Measurements from ENCODE around the gene CD79B. TPM values are rescaled to one million over a fixed set of nuclear protein-coding genes. Genes with fewer than 3 reads are reported as not detected.
A peak's percentile ranks its signal among the peaks of the same experiment; 100 is the strongest.
"Not testable (repeated sequence)": the region's sequence is repeated elsewhere in the genome, so short reads cannot be mapped to it uniquely, and the experiment has no call there.

Gene CD79B
- polyA plus RNA-seq, 1 of the 3 experiments (the other 2 are of a cell fraction): 0.10 TPM

DNA sequence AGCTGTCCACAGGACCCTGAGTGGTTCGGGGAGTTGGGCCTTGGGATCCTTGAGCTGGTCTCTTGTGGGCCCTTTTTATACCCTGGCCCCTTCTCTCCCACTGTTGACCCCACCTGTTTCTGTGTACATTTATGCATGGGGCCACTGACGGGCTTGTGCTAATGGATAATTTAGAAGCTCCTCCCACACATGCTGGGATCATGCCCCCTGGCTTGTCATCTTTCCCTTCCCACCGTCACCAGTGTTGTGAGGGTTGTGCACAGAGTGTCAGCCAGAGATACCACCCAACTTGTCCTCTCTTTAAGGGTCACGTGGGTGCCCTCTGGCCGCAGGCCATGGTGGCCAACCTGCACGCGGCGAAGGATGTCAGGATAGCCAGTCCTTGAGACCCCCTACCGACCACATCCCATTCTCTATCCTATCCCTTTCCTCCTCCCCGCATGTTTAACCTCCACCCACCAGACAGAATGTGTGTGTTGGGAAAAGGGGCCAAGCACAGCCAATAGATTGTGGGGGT, 13.3 kb downstream of the CD79B start, which contains the start of gene GH1:
Gene GH1 (minus strand): TSS at position 51 of the 517 bp plus-strand sequence. CDS start 63 bp downstream, outside the sequence.
- H2AFZ ChIP-seq (ENCODE audit: low read depth); POLR2A ChIA-PET: not testable (repeated sequence)
- peak; percentile 18 for DNase-seq

GRCh38 chr17:63918305-63918704, 13.8 kb downstream of the CD79B start:
- H2AFZ ChIP-seq (ENCODE audit: low read depth): no peak overlapping the region

More for the DNA sequence above, 13.3 kb downstream of the CD79B start, which contains the start of gene GH1:
- 53% methylated on average over 10 of the region's 10 CpGs for WGBS (ENCODE audit: low lambda C conversion rate)
- H3K79me2 ChIP-seq (ENCODE audit: insufficient read depth); H3K4me2 ChIP-seq; H3K4me1 ChIP-seq (ENCODE audit: control insufficient read depth in 1 of 2, insufficient read depth in 2 of 2, low read depth in 1 of 2, low read length in 1 of 2); H3K27ac ChIP-seq (ENCODE audit: low read depth in 2 of 2, low read length in 1 of 2); H3K9ac ChIP-seq; H3F3A ChIP-seq (replicated peaks; ENCODE audit: insufficient read depth); H3K36me3 ChIP-seq (replicated peaks in 1 of 2; ENCODE audit: control insufficient read depth in 1 of 2, insufficient read depth in 2 of 2, low read length in 1 of 2); H3K9me2 ChIP-seq; H3K9me3 ChIP-seq; H4K20me1 ChIP-seq (ENCODE audit: insufficient read depth); H3K4me3 ChIP-seq (ENCODE audit: low read depth in 2 of 2, low read length in 1 of 2): not testable (repeated sequence)
- H3K27me3 ChIP-seq (ENCODE audit: insufficient read depth): peaks cover 34% of the 10 kb centered on the region
- CTCF ChIA-PET: interaction anchor here (0.6 to 6.7 kb wide), 65 partner anchors 8 to 501 kb away, joined by 3 to 214 read pairs (median 6); partner anchors contain the start of genes CD79B, CSHL1, ERN1 and ICAM2

More at GRCh38 chr17:63918305-63918704, 13.8 kb downstream of the CD79B start:
- WGBS (ENCODE audit: low lambda C conversion rate): 71% methylated on average over 10 of the region's 10 CpGs
- H3K27ac ChIP-seq (ENCODE audit: low read depth in 2 of 2, low read length in 1 of 2): no peak overlapping the region
- DNase-seq: no peak
- TF ChIP-seq USF1 (IDR thresholded peaks at IDR 0.05; ENCODE audit: borderline replicate concordance, low read depth) (no peak), RAD21 (IDR thresholded peaks at IDR 0.05; ENCODE audit: low read length) (no peak), FOXM1 (IDR thresholded peaks at IDR 0.05; ENCODE audit: low read depth) (no peak), YY1 (IDR thresholded peaks at IDR 0.05; ENCODE audit: low read depth) (no peak), FOSL2 (IDR thresholded peaks at IDR 0.05; ENCODE audit: borderline replicate concordance, low read depth) (no peak), MAX (IDR thresholded peaks at IDR 0.05; ENCODE audit: low read depth) (no peak), CTCF (IDR thresholded peaks at IDR 0.05) (no peak), USF2 (IDR thresholded peaks at IDR 0.05; ENCODE audit: borderline replicate concordance, low read depth, low read length) (no peak), REST (IDR thresholded peaks at IDR 0.05; ENCODE audit: low read depth, low read length) (no peak), MEF2A (IDR thresholded peaks at IDR 0.05; ENCODE audit: borderline replicate concordance, low read depth) (no peak), NRF1 (IDR thresholded peaks at IDR 0.05; ENCODE audit: low read depth, low read length) (no peak), PBX3 (IDR thresholded peaks at IDR 0.05) (no peak), SMC3 (IDR thresholded peaks at IDR 0.05; ENCODE audit: low read depth, low read length) (no peak), RFX5 (IDR thresholded peaks at IDR 0.05; ENCODE audit: low read length) (no peak), TCF12 (IDR thresholded peaks at IDR 0.05) (no peak)
- CTCF ChIA-PET: interaction anchor here (1.0 to 6.7 kb wide), 36 partner anchors 11 to 501 kb away, joined by 3 to 214 read pairs (median 11); partner anchors contain the start of genes CD79B, ERN1, ICAM2 and PRR29
- no peaks in the 10 kb centered on the region for H3K9me3 ChIP-seq
- H3K4me1 ChIP-seq (ENCODE audit: control insufficient read depth in 1 of 2, insufficient read depth in 2 of 2, low read depth in 1 of 2, low read length in 1 of 2): no peaks in the 10 kb centered on the region
- H3K9me2 ChIP-seq: no peaks in the 10 kb centered on the region
- H3K36me3 ChIP-seq (replicated peaks in 1 of 2; ENCODE audit: control insufficient read depth in 1 of 2, insufficient read depth in 2 of 2, low read length in 1 of 2): no peaks in the 10 kb centered on the region
- no peaks in the 10 kb centered on the region for H3K79me2 ChIP-seq (ENCODE audit: insufficient read depth)
- H3F3A ChIP-seq (replicated peaks; ENCODE audit: insufficient read depth): no peaks in the 10 kb centered on the region
- no peak overlapping the region for H3K9ac ChIP-seq
- H3K4me3 ChIP-seq (ENCODE audit: low read depth in 2 of 2, low read length in 1 of 2): no peak overlapping the region
- H3K27me3 ChIP-seq (ENCODE audit: insufficient read depth): peaks cover 40% of the 10 kb centered on the region
- H3K4me2 ChIP-seq: no peak overlapping the region
- POLR2A ChIA-PET: interaction anchor here (1.5 kb wide), 1 partner anchor 212 kb away, joined by 3 read pairs; the partner anchor contains the start of gene ERN1
- H4K20me1 ChIP-seq (ENCODE audit: insufficient read depth): no peaks in the 10 kb centered on the region
